ENCODE measurements around the gene DOK5.

DOK5 gene

GRCh38 chr20:54646156-54646517 lies 170.7 kb downstream of the DOK5 start:
- no peak for DNase-seq (ENCODE audit: low spot score)

GRCh38 chr20:54648421-54649142 lies 173.2 kb downstream of the DOK5 start:
- DNase-seq (ENCODE audit: low spot score), result no peak

GRCh38 chr20:54649511-54649962 lies 174.1 kb downstream of the DOK5 start:
- peak; percentile 83 for DNase-seq (ENCODE audit: low spot score)

- DNase-seq (ENCODE audit: low spot score), result no peak
Measured at GRCh38 chr20:54650052-54650719, 174.8 kb downstream of the DOK5 start.

GRCh38 chr20:54651252-54651651 lies 175.9 kb downstream of the DOK5 start:
- DNase-seq (ENCODE audit: low spot score), result no peak

- no peak for DNase-seq (ENCODE audit: low spot score)
Measured at GRCh38 chr20:54654450-54654849, 179.1 kb downstream of the DOK5 start.

- DNase-seq (ENCODE audit: low spot score), result no peak
Measured at GRCh38 chr20:54657268-54657826, 182.0 kb downstream of the DOK5 start.

- DNase-seq (ENCODE audit: low spot score), result no peak
Measured at GRCh38 chr20:54658525-54658924, 183.1 kb downstream of the DOK5 start.

GRCh38 chr20:54661265-54661664 lies 185.9 kb downstream of the DOK5 start:
- DNase-seq (ENCODE audit: low spot score), result no peak

GRCh38 chr20:54661880-54662465 lies 186.6 kb downstream of the DOK5 start:
- no peak for DNase-seq (ENCODE audit: low spot score)

- DNase-seq (ENCODE audit: low spot score), result no peak
Measured at GRCh38 chr20:54665812-54666211, 190.4 kb downstream of the DOK5 start.

GRCh38 chr20:54668271-54669039 lies 193.1 kb downstream of the DOK5 start:
- DNase-seq (ENCODE audit: low spot score), result no peak

- DNase-seq (ENCODE audit: low spot score), result no peak
Measured at GRCh38 chr20:54669040-54669363, 193.6 kb downstream of the DOK5 start.

GRCh38 chr20:54678253-54678652 lies 202.9 kb downstream of the DOK5 start:
- DNase-seq (ENCODE audit: low spot score), result no peak

- no peak for DNase-seq (ENCODE audit: low spot score)
Measured at GRCh38 chr20:54680439-54680838, 205.0 kb downstream of the DOK5 start.

- DNase-seq (ENCODE audit: low spot score), result peak; percentile 14
Measured at GRCh38 chr20:54680872-54681619, 205.7 kb downstream of the DOK5 start.

GRCh38 chr20:54681869-54682268 lies 206.5 kb downstream of the DOK5 start:
- DNase-seq (ENCODE audit: low spot score), result no peak

GRCh38 chr20:54688476-54688875 lies 213.1 kb downstream of the DOK5 start:
- DNase-seq (ENCODE audit: low spot score), result no peak

- no peak for DNase-seq (ENCODE audit: low spot score)
Measured at GRCh38 chr20:54690323-54690722, 214.9 kb downstream of the DOK5 start.

- DNase-seq (ENCODE audit: low spot score), result no peak
Measured at GRCh38 chr20:54691327-54691726, 215.9 kb downstream of the DOK5 start.

GRCh38 chr20:54692168-54692887 lies 216.9 kb downstream of the DOK5 start:
- peak; percentile 15 for DNase-seq (ENCODE audit: low spot score)

All from Ammon's horn (tissue), 1 donor.